H1 (cell line): ENCODE data around the gene ALG5. TPM values are rescaled to one million over a fixed set of nuclear protein-coding genes. Genes with fewer than 3 reads are reported as not detected.

Experiments used
- CTCF ChIA-PET: fragments of 300-600 bp; sonication (Branson Sonifier 250); formaldehyde crosslinking; loops from one replicate; lab custom pipeline; 2021; ENCODE audit not compliant: partially characterized antibody; lab: Charles Lee
- POLR2A ChIA-PET: fragments of 300-600 bp; sonication (Branson Sonifier 250); formaldehyde crosslinking; loops from one replicate; lab custom pipeline; 2021; ENCODE audit warnings: inconsistent platforms; ENCODE audit not compliant: partially characterized antibody; lab: Charles Lee
- DNase-seq, 2 experiments: peaks; one replicate each; pipeline versions ENCODE4 v3.0.0 to v3.0.0-alpha.2; 2010 to 2022; ENCODE audit warnings: low spot score in 2 of 2, low read depth in 1 of 2, mixed read lengths in 1 of 2
- FAIRE-seq: peaks from 2 replicates; lab custom pipeline; 2011; peaks lifted over from hg19 to GRCh38; lab: Jason Lieb, UNC
- H2AFZ ChIP-seq: 2 replicates; pipeline ENCODE4 v1.8.1; 2012; ENCODE audit warnings: low read length, inconsistent platforms
- H2AK5ac ChIP-seq: 2 replicates; pipeline ENCODE4 v1.6.1; 2013; ENCODE audit warnings: low read depth, low read length
- H2BK120ac ChIP-seq: replicated peaks from 2 replicates; pipeline ENCODE3; 2013; ENCODE audit warnings: low read depth, low read length, inconsistent platforms
- H2BK12ac ChIP-seq: 2 replicates; pipeline ENCODE4 v1.6.1; 2013; ENCODE audit warnings: low read depth, low read length
- H2BK15ac ChIP-seq: 2 replicates; pipeline ENCODE4 v1.6.1; 2013; ENCODE audit warnings: low read length
- H2BK20ac ChIP-seq: 2 replicates; pipeline ENCODE4 v1.6.1; 2013; ENCODE audit warnings: low read length
- H2BK5ac ChIP-seq: 2 replicates; pipeline ENCODE4 v1.6.1; 2013; ENCODE audit warnings: low read depth, low read length
- H3K14ac ChIP-seq: 2 replicates; pipeline ENCODE4 v1.6.1; 2013; ENCODE audit warnings: inconsistent platforms; ENCODE audit not compliant: insufficient read length
- H3K18ac ChIP-seq: 2 replicates; pipeline ENCODE4 v1.6.1; 2013; ENCODE audit warnings: low read length; ENCODE audit errors: extremely low read depth
- H3K23ac ChIP-seq: 2 replicates; pipeline ENCODE4 v1.6.1; 2013; ENCODE audit warnings: inconsistent platforms; ENCODE audit not compliant: insufficient read length
- H3K23me2 ChIP-seq: 2 replicates; pipeline ENCODE4 v1.6.1; 2013; ENCODE audit warnings: low read depth, low read length
- H3K27ac ChIP-seq: 2 replicates; pipeline ENCODE4 v1.6.1; 2011; ENCODE audit warnings: low read depth, low read length, inconsistent platforms
- H3K27me3 ChIP-seq, 4 experiments: replicated peaks in 1 of 4; 1 replicate in 1 of 4; 2 replicates in 3 of 4; pipeline versions ENCODE4 v1.6.1 to v1.8.1; 2011 to 2013; ENCODE audit warnings: low read length in 3 of 4, mild to moderate bottlenecking in 3 of 4, inconsistent platforms in 2 of 4, mixed read lengths in 2 of 4, moderate library complexity in 1 of 4; ENCODE audit not compliant: control insufficient read depth in 3 of 4, insufficient read depth in 3 of 4; ENCODE audit errors: extremely low read depth in 1 of 4
- H3K36me3 ChIP-seq, 4 experiments: 2 replicates each; pipeline versions ENCODE4 v1.6.1 to v1.8.1; 2011 to 2013; ENCODE audit warnings: mild to moderate bottlenecking in 4 of 4, low read length in 3 of 4, moderate library complexity in 2 of 4, control low read depth in 1 of 4, inconsistent platforms in 1 of 4; ENCODE audit not compliant: insufficient read depth in 4 of 4, control insufficient read depth in 2 of 4
- H3K4ac ChIP-seq: replicated peaks from 2 replicates; pipeline ENCODE3; 2013; ENCODE audit warnings: low read length, low read depth, mixed read lengths, inconsistent platforms; ENCODE audit not compliant: insufficient read length
- H3K4me1 ChIP-seq, 4 experiments: replicated peaks in 1 of 4; 1 replicate in 1 of 4; 2 replicates in 3 of 4; pipeline versions ENCODE4 v1.6.1 to v1.8.1; 2011 to 2013; ENCODE audit warnings: low read length in 3 of 4, inconsistent platforms in 2 of 4, mixed read lengths in 1 of 4; ENCODE audit not compliant: insufficient read depth in 4 of 4, control insufficient read depth in 3 of 4
- H3K4me2 ChIP-seq, 2 experiments: 2 replicates each; pipeline versions ENCODE4 v1.6.1 to v1.8.1; 2011 to 2013; ENCODE audit warnings: low read depth in 2 of 2, low read length in 2 of 2, control low read depth in 1 of 2, inconsistent platforms in 1 of 2, mild to moderate bottlenecking in 1 of 2; ENCODE audit not compliant: insufficient read depth in 1 of 2
- H3K4me3 ChIP-seq, 4 experiments: fragments of 200-600, 300-600 bp in 1 of 4; sonication (generic), shearing (Covaris generic), sonication (Bioruptor Twin) in 1 of 4; 2 replicates each; pipeline versions ENCODE4 v1.5.1 to v1.8.1; 2011 to 2016; ENCODE audit warnings: low read length in 4 of 4, low read depth in 3 of 4, control low read depth in 2 of 4, inconsistent platforms in 2 of 4, mild to moderate bottlenecking in 2 of 4, mixed read lengths in 1 of 4, moderate library complexity in 1 of 4; ENCODE audit not compliant: insufficient read depth in 2 of 4; ENCODE audit errors: extremely low read depth in 1 of 4
- H3K56ac ChIP-seq: replicated peaks from 2 replicates; pipeline ENCODE3; 2013; ENCODE audit warnings: low read depth, mild to moderate bottlenecking, mixed read lengths, low read length, inconsistent platforms; ENCODE audit not compliant: insufficient read length
- H3K79me1 ChIP-seq: 2 replicates; pipeline ENCODE4 v1.6.1; 2013; ENCODE audit warnings: low read depth, low read length, control low read depth
- H3K79me2 ChIP-seq, 2 experiments: 2 replicates each; pipeline versions ENCODE4 v1.6.1 to v1.8.1; 2012 to 2013; ENCODE audit warnings: low read length in 2 of 2, mild to moderate bottlenecking in 2 of 2, inconsistent platforms in 1 of 2; ENCODE audit not compliant: insufficient read depth in 2 of 2, control insufficient read depth in 1 of 2
- H3K9ac ChIP-seq, 4 experiments: replicated peaks in 1 of 4; 1 replicate in 1 of 4; 2 replicates in 3 of 4; pipeline versions ENCODE4 v1.6.1 to v1.8.1; 2011 to 2013; ENCODE audit warnings: low read depth in 3 of 4, low read length in 3 of 4, control low read depth in 2 of 4, mild to moderate bottlenecking in 2 of 4, moderate library complexity in 2 of 4, inconsistent platforms in 1 of 4; ENCODE audit errors: extremely low read depth in 1 of 4
- H3K9me3 ChIP-seq, 2 experiments: 2 replicates each; pipeline versions ENCODE4 v1.6.1 to v1.8.1; 2012 to 2013; ENCODE audit warnings: mild to moderate bottlenecking in 2 of 2, moderate library complexity in 2 of 2, control low read depth in 1 of 2, inconsistent platforms in 1 of 2, low read depth in 1 of 2, low read length in 1 of 2, mixed read lengths in 1 of 2; ENCODE audit not compliant: insufficient read depth in 2 of 2
- H4K20me1 ChIP-seq, 2 experiments: replicated peaks in 1 of 2; 2 replicates each; pipeline versions ENCODE3 to v1.8.1; 2011 to 2013; ENCODE audit warnings: inconsistent platforms in 2 of 2, low read length in 2 of 2, mild to moderate bottlenecking in 1 of 2; ENCODE audit not compliant: insufficient read depth in 2 of 2, control insufficient read depth in 1 of 2
- H4K5ac ChIP-seq: 2 replicates; pipeline ENCODE4 v1.6.1; 2013; ENCODE audit warnings: low read length, low read depth, mixed read lengths, inconsistent platforms; ENCODE audit not compliant: insufficient read length
- H4K8ac ChIP-seq: 2 replicates; pipeline ENCODE4 v1.8.0; 2013; ENCODE audit warnings: mild to moderate bottlenecking, moderate library complexity, low read length, inconsistent platforms; ENCODE audit not compliant: insufficient read depth; ENCODE audit errors: extremely low read depth
- H4K91ac ChIP-seq: replicated peaks from 2 replicates; pipeline ENCODE3; 2013; ENCODE audit warnings: low read length, mixed read lengths, inconsistent platforms; ENCODE audit not compliant: insufficient read length
- CTCF ChIP-seq, 3 experiments: IDR thresholded peaks; 1 replicate in 2 of 3; 2 replicates in 1 of 3; pipeline versions ENCODE4 v1.5.1 to v1.6.1; 2011; ENCODE audit warnings: low read length in 3 of 3, mild to moderate bottlenecking in 3 of 3, inconsistent platforms in 2 of 3, low read depth in 1 of 3, moderate library complexity in 1 of 3; ENCODE audit not compliant: insufficient read depth in 1 of 3; ENCODE audit errors: control extremely low read depth in 1 of 3
- GABPA ChIP-seq: IDR thresholded peaks from 2 replicates; pipeline ENCODE4 v1.6.1; 2011; ENCODE audit warnings: mild to moderate bottlenecking, low read length, moderate library complexity, borderline replicate concordance; ENCODE audit not compliant: insufficient read depth
- GTF2F1 ChIP-seq: IDR thresholded peaks from 2 replicates; pipeline ENCODE4 v1.6.1; 2012; ENCODE audit warnings: low read depth, low read length, improper control_type of control experiment, borderline replicate concordance
- HDAC2 ChIP-seq, 2 experiments: fragments of 300-600 bp in 1 of 2; sonication (generic) in 1 of 2; IDR thresholded peaks; 2 replicates each; pipeline ENCODE4 v1.6.1; 2011 to 2012; ENCODE audit warnings: low read depth in 2 of 2, low read length in 2 of 2, mild to moderate bottlenecking in 2 of 2, moderate library complexity in 2 of 2, borderline replicate concordance in 1 of 2, inconsistent platforms in 1 of 2
- JUN ChIP-seq: IDR thresholded peaks from 2 replicates; pipeline ENCODE4 v1.6.1; 2011; ENCODE audit warnings: low read depth, mild to moderate bottlenecking, improper control_type of control experiment, low read length
- KDM4A ChIP-seq: IDR thresholded peaks from one replicate; pipeline ENCODE4 v1.7.1; 2012; ENCODE audit warnings: low read depth, mild to moderate bottlenecking, moderate library complexity, low read length, inconsistent platforms; ENCODE audit not compliant: severe bottlenecking
- KDM5A ChIP-seq: fragments of 200-600 bp; IDR thresholded peaks from 2 replicates; pipeline ENCODE4 v1.7.1; 2012; ENCODE audit warnings: mild to moderate bottlenecking, low read length, inconsistent platforms, mixed read lengths
- POLR2A ChIP-seq, 2 experiments: IDR thresholded peaks; 1 replicate in 1 of 2; 2 replicates in 1 of 2; pipeline ENCODE4 v1.6.1; 2011; ENCODE audit warnings: low read depth in 2 of 2, low read length in 2 of 2, mild to moderate bottlenecking in 2 of 2; ENCODE audit errors: control extremely low read depth in 1 of 2
- RBBP5 ChIP-seq: IDR thresholded peaks from 2 replicates; pipeline ENCODE4 v1.7.1; 2012; ENCODE audit warnings: low read depth, mild to moderate bottlenecking, inconsistent platforms, low read length, moderate library complexity, borderline replicate concordance
- RXRA ChIP-seq: IDR thresholded peaks from 2 replicates; pipeline ENCODE4 v1.6.1; 2011; ENCODE audit warnings: low read depth, mild to moderate bottlenecking, low read length, moderate library complexity; ENCODE audit not compliant: insufficient read depth
- SAP30 ChIP-seq: fragments of 300-600 bp; sonication (generic); IDR thresholded peaks from 2 replicates; pipeline ENCODE4 v1.7.1; 2012; ENCODE audit warnings: low read length, moderate library complexity, mild to moderate bottlenecking, inconsistent platforms; ENCODE audit not compliant: insufficient read depth, insufficient replicate concordance
- polyA plus RNA-seq, 7 experiments: library from polyadenylated mRNA; depleted of rRNA in 3 of 7; stranded (reverse) in 5 of 7; unstranded in 2 of 7; fragments of >200 nt in 5 of 7; fragments of 200-250 nt in 2 of 7; gene quantifications; 1 replicate in 5 of 7; 2 replicates in 1 of 7; 4 replicates in 1 of 7; pipeline versions ENCODE4 v1.2.1 to v1.2.3, GENCODE V29; 2011 to 2013; ENCODE audit warnings: missing spikeins in 2 of 7, mixed read lengths in 2 of 7
- total RNA-seq: library from RNA; stranded (reverse); fragmentation: NEBNext Ultra II Directional; extraction: Animal tissue kit (Norgen Biotek cat#: 25700); gene quantifications from 2 replicates; pipeline ENCODE4 v1.2.1, GENCODE V29; 2021

Gene ALG5
- total and polyA plus RNA-seq, 2 of the 8 experiments (the other 6 are each of a cell fraction or from before 2014, with no cell fraction given) = 15.0 to 24.3 TPM

GRCh38 chr13:37039896-37040295 is 40.8 kb upstream of the ALG5 start:
- POLR2A ChIA-PET = no interaction called here
- H3K18ac ChIP-seq = no peak overlapping the region

More at GRCh38 chr13:37039896-37040295, 40.8 kb upstream of the ALG5 start:
- Histone ChIP-seq H4K8ac (no peak overlapping the region), H3K27ac (no peak overlapping the region), H3K4ac (no peak overlapping the region), H2AFZ (no peak overlapping the region), H4K91ac (no peak overlapping the region), H3K14ac (no peak overlapping the region), H3K4me1 (no peaks in the 10 kb centered on the region), H3K36me3 (peaks cover 2 to 78% (median 49%) of the 10 kb centered on the region in 4 experiments; a peak in 7 of 8 replicates), H3K79me1 (no peaks in the 10 kb centered on the region), H3K79me2 (no peaks in the 10 kb centered on the region), H3K4me3 (no peak overlapping the region), H2BK120ac (no peak overlapping the region), H2AK5ac (no peak overlapping the region), H2BK15ac (no peak overlapping the region), H3K23ac (no peak overlapping the region), H3K56ac (no peak overlapping the region), H3K27me3 (no peaks in the 10 kb centered on the region), H4K5ac (no peak overlapping the region), H2BK5ac (no peak overlapping the region), H3K9ac (no peak overlapping the region), H4K20me1 (peaks cover 0 to 3% of the 10 kb centered on the region in 2 experiments), H2BK20ac (no peak overlapping the region), H3K4me2 (no peak overlapping the region), H3K23me2 (no peaks in the 10 kb centered on the region), H2BK12ac (no peak overlapping the region), H3K9me3 (no peaks in the 10 kb centered on the region)
- CTCF ChIA-PET = interaction anchor here (0.6 kb wide), 2 partner anchors 21 to 1061 kb away, joined by 3 read pairs; no protein-coding TSS in a partner anchor
- FAIRE-seq = no peak
- no peak for DNase-seq
- TF ChIP-seq RBBP5 = no peak
- no peak for TF ChIP-seq GABPA
- no peak for TF ChIP-seq GTF2F1
- no peak for TF ChIP-seq HDAC2 (IDR thresholded peaks at IDR 0.05; ENCODE audit: borderline replicate concordance in 1 of 2, low read depth in 2 of 2, low read length in 2 of 2)
- no peak for TF ChIP-seq SAP30
- TF ChIP-seq JUN = no peak
- no peak for TF ChIP-seq KDM5A
- no peak for TF ChIP-seq KDM4A
- no peak for TF ChIP-seq POLR2A (IDR thresholded peaks at IDR 0.05; ENCODE audit: control extremely low read depth in 1 of 2, low read depth in 2 of 2, low read length in 2 of 2)
- no peak for TF ChIP-seq CTCF (IDR thresholded peaks at IDR 0.05; ENCODE audit: control extremely low read depth in 1 of 3, insufficient read depth in 1 of 3, low read depth in 1 of 3, low read length in 3 of 3)
- no peak for TF ChIP-seq RXRA
